IPS-NIHi11 (cell line): Measurements from ENCODE around the gene KRTAP29-1.
"Not testable (repeated sequence)": the region's sequence is repeated elsewhere in the genome, so short reads cannot be mapped to it uniquely, and the experiment has no call there.

Source experiments
- DNase-seq: peaks from one replicate; pipeline ENCODE4 v3.0.0; 2012; ENCODE audit warnings: mixed read lengths, low spot score

KRTAP29-1 gene

DNA sequence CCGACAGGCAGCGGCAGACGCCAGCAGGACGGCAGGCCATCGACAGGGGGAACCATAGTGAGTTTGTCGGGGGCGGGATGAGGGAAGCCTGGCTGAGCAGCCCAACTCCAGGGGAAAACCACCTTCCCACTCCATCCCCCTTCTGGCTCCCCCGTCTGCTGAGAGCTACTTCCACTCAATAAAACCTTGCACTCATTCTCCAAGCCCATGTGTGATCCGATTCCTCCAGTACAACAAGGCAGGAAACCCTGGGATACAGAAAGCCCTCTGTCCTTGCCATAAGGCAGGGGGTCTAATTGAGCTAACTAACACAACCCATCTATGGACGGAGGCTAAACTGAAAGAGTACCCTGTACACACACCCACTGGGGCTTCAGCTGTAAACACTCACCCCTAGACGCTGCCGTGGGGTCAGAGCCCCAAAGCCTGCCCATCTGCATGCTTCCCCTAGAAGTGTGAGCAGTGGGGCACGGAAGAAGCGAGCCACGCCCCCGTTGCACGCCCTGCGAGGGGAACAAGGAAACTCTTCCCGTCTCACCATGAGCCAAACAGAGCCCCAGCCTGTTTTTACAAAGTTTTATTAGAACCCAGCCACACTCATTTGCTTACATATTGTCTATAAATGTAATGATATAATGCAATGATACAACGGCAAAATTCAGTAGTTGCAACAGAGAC lies 4.1 kb downstream of the KRTAP29-1 start:
- DNase-seq, result no peak

DNA sequence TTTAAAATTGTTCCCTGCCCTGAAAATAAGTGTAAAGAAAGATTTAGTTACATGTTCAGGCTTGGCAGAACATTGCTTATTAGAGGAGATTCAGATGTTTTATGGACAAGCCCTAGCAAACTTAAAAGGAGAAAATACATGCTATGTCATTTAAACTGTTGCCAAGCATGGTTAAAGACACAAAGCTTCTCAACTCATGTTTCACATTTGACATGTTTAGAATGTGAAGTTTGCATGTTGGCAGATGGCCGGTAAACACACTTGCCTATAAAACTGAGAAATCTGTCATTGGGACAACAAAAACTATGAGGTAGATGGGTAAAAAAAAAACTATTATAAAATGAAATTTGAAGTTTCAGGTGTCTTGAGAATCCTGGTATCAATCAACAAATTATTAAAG lies 5.8 kb downstream of the KRTAP29-1 start:
- DNase-seq, result no peak

DNA sequence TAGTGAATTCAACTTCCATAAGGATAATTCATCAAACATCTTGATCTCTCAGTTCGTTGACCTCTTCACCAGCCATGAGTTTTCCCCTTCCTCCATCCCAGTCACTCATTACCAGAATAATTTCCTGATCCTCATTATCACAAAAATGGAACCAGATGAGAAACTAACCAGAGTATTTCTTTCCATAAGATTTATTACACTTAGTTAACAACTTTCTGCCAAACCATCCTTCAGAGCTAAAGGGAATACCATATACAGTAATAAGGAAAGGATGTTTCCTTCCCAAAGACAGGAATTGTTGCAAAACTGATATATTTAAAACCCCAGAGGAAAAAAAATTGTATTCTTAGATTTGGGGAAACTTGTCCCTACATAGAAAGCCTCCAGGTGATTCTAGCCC lies 8.6 kb downstream of the KRTAP29-1 start:
- no peak for DNase-seq

DNA sequence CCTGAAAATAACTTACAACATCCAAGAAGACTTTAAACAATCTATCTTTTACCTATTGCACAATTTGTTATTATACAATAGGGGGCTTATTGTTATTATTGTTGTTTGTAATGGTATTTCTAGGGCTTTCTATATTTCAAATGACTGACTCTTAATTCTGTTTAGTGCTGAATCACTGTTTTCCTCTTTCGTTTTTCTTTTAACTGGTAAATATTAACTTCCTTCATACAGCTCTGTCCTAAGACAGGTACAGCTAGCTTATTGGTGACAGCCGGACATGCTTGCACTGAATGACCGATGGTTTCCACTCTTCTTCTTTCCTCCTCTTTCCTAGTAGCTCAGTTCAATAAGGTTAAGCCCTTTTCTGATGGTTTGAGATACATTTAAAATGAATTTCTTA lies 15.6 kb downstream of the KRTAP29-1 start:
- DNase-seq, result no peak

DNA sequence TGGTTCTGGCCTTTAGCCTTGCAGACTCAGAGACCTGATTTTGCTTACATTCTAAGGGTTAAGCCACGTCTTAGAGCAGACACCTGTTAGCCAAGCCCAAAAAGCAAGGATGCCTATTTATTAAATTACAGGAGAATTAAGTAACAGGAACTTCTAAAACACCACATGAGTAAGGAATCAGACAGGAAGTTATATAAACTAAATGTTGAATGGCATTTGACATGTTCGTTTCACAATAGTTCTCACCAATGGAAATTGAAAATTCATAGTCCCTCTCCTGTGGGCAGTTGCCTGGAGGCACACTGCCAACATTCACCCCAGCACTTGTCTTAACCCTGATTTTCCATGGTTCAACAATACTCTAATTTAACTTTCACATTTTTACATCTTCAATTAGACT lies 18.1 kb downstream of the KRTAP29-1 start:
- no peak for DNase-seq

DNA sequence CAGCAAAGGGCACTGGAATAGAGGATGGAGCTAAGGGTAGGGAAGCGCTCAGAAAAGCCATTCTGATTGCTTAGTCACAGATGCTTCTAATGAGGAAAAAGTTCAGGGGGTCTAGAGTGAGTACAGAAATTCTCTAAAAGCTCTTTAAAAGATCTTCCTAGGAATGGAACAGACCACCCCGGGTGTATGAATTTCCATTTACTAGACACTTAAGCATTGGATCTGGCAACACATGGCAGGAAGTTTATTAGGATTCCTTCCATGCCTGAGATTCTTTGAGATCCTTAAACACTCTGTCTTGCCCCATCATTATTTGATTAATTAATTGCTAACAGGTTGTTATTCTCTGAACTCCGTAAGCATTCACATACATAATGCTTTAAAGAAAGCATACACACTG lies 18.6 kb downstream of the KRTAP29-1 start:
- no peak for DNase-seq

DNA sequence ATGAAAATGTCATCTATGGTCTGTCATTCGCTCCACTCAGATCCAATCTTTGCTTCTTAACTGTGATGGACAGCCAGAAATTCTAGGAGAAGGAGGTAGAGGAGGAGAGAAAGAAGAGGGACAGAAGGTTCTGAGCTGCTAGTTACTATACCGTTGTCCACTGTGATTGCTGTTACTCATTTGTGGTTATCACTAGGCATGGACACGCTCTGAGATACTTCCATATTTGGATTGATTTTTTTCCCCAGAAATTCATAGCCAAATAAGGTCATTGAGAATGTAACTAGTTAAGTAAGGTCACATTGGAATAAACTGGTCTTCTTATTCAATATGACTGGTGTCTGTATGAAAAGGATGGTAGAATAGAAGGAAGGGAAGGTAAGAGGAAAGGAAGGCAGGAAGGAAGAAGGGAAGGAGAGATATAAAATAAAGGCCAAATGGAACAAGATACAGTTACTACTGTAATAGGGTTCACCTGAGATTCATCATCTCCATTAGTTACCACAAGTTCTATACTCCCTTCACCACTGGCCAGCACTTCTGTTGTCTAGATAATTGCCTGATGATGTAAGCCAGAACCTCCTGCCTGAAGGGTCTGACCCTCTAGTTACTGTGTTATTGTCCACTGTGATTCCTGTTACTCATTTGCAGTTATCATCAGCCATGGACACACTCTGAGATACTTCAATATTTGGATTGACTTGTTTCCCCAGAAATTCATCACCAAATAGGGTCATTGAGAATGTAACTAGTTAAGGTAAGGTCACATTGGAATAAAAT lies 24.3 kb downstream of the KRTAP29-1 start:
- DNase-seq, result no peak

DNA sequence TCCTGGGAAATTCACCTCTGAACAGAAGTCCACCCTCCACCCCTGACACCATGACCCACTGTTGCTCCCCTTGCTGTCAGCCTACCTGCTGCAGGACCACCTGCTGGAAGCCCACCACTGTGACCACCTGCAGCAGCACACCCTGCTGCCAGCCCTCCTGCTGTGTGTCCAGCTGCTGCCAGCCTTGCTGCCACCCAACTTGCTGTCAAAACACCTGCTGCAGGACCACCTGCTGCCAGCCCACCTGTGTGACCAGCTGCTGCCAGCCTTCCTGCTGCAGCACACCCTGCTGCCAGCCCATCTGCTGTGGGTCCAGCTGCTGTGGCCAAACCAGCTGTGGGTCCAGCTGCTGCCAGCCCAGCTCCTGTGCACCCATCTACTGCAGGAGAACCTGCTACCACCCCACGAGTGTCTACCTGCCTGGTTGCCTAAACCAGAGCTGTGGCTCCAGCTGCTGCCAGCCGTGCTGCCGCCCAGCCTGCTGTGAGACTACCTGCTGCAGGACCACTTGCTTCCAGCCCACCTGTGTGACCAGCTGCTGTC lies 26.9 kb downstream of the KRTAP29-1 start, which contains the start of gene KRTAP9-7:
Gene KRTAP9-7, plus strand, starts transcription at position 51 of the 543 bp plus-strand sequence. Its CDS starts 0 bp downstream, at position 51.
- not testable (repeated sequence) for DNase-seq

DNA sequence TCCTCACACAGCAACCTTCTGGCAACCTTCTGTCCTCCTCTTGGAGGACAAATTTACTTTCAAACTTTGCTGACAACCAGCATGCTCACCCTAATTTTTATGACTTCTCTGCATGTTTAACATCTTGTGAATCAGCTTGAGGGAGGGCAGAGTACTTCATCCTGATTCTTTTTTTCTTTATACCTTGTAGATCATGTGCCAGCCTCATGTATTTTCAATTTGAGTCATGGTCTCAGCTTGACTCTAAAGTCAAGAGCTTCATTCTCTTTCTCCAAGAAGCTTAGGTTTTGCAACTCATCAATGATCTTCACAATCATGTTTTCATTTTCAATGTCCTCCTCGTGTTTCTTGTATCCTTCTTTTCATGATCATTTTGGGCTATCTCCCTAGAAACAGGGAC lies 30.8 kb downstream of the KRTAP29-1 start:
- no peak for DNase-seq

DNA sequence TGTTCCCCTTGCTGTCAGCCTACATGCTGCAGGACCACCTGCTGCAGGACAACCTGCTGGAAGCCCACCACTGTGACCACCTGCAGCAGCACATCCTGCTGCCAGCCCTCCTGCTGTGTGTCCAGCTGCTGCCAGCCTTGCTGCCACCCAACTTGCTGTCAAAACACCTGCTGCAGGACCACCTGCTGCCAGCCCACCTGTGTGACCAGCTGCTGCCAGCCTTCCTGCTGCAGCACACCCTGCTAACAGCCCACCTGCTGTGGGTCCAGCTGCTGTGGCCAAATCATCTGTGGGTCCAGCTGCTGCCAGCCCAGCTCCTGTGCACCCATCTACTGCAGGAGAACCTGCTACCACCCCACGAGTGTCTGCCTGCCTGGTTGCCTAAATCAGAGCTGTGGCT lies 31.3 kb downstream of the KRTAP29-1 start:
- DNase-seq, result not testable (repeated sequence)

DNA sequence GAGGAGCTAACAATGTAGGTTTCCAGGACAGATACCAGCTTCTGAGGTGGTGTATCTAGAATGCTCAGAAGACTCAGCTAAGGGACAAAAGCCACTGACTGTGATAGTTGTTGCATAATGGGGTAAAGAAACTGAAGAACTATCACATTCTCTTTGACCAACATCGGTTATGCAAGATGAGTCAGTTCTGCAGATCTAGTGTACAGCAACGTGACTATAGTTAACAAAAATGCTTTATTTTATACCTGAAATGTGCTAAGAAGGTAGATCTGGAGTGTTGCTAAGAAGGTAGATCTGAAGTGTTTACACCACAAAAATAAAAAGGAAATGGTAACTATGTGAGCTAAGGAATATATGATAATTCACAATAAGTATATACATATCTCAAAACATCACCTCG lies 34.9 kb downstream of the KRTAP29-1 start:
- no peak for DNase-seq

DNA sequence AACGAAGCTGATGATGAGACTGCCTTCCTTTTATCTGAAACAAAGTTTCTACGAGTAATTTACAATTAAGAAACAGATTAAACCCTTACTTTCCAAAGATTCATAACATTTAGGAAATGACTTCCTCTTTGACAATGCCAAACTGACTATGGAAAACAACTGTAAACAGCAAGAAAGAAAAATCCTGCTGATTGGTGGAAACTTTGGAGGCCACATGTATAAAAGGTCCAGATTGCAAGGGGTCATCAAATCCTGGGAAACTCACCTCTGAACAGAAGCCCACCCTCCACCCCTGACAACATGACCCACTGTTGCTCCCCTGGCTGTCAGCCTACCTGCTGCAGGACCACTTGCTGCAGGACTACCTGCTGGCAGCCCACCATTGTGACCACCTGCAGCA lies 37.6 kb downstream of the KRTAP29-1 start, which contains the start of gene KRTAP9-6:
Gene KRTAP9-6, plus strand, starts transcription at position 301 of the 400 bp plus-strand sequence. Its CDS starts 0 bp downstream, at position 301.
- no peak for DNase-seq

DNA sequence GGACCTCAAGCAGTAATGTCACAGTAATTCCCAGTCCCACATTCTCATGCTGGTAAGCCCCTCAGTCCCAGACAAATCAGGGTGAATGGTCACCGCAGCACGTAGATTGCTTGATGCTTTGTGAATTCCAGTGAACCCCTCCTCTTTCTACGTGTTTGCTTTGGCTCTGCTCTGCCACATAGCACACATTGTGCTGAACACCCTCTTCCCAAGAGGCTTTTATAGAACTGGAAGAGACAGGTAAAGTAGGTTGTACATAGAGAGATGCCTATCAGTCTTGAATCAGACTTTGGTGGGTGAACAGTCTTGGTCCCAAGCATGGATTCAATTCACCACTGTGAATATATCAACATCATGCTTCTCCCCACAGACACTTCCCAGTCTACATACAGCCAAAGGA lies 38.1 kb downstream of the KRTAP29-1 start:
- DNase-seq, result no peak

DNA sequence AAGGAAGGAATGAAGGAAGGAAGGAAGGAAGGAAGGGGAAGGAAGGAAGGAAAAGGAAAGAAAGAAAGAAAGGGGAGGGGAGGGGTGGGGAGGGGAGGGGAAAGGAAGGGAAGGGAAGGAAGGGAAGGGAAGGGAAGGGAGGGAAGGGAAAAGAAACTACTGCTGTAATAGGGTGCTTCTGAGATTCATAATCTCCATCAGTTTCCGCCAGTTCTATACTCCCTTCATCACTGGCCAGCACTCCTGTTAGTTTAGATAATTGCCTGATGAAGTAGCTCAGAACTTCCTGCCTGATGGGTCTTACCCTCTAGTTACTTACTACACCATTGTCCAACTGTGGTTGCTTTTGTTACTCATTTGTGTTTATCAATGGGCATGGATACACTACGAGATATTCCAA lies 39.4 kb downstream of the KRTAP29-1 start:
- no peak for DNase-seq

DNA sequence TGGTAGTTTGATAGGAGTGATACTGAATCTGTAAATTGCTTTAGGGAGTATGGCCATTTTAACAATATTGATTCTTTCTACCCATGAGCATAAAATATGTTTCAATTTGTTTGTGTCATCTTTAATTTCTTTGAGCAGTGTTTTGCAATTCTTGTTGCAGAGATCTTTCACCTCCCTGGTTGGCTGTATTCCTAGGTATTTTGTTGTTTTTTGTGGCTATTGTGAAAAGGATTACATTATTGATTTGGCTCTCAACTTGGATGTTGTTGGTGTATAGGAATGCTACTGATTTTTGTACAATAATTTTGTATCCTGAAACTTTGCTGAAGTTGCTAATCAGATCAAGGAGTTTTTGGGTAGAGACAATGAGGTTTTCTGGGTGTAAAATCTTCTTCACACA lies 44.2 kb downstream of the KRTAP29-1 start:
- no peak for DNase-seq

DNA sequence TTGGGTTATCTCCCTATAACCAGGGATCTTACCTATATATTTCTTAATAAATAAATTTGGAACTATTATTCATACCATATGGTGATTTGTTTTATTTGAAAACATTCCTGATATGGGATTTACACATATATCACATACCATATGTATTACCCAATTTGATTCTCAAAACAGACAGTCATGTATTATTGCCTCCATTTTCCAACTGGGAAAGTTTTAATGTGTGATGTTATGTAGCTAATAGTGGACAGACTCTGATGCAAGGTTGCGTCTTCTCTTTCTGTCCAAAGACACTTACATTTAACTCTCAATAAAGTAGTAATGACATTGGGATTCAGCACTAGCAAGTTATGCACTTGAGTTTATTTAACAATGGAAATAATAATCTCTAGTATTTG lies 46.4 kb downstream of the KRTAP29-1 start:
- no peak for DNase-seq

DNA sequence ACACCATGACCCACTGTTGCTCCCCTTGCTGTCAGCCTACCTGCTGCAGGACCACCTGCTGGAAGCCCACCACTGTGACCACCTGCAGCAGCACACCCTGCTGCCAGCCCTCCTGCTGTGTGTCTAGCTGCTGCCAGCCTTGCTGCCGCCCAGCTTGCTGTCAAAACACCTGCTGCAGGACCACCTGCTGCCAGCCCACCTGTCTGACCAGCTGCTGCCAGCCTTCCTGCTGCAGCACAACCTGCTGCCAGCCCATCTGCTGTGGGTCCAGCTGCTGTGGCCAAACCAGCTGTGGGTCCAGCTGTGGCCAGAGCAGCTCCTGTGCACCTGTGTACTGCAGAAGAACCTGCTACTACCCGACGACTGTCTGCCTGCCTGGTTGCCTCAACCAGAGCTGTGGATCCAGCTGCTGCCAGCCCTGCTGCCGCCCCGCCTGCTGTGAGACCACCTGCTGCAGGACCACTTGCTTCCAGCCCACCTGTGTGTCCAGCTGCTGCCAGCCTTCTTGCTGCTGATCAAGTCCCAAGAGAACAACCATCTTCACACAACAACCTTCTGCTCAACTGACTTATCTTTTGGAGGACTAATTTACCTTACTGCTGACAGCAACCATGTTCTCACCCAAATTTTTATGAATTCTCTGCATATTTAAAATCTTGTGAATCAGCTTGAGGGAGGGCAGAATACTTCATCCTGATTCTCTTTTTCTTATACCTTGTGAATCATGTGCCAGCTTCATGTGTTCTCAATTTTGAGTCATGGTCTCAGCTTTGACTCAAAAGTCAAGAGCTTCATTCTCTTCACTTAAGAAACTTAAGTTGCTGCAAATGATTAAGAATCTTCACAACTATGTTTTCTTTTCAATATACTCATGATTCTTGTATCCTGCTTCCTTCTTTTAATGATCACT lies 47.0 kb downstream of the KRTAP29-1 start, which contains the start of gene KRTAP9-9:
Gene KRTAP9-9, plus strand, starts transcription at position 4 of the 910 bp plus-strand sequence.
- DNase-seq, result not testable (repeated sequence)

DNA sequence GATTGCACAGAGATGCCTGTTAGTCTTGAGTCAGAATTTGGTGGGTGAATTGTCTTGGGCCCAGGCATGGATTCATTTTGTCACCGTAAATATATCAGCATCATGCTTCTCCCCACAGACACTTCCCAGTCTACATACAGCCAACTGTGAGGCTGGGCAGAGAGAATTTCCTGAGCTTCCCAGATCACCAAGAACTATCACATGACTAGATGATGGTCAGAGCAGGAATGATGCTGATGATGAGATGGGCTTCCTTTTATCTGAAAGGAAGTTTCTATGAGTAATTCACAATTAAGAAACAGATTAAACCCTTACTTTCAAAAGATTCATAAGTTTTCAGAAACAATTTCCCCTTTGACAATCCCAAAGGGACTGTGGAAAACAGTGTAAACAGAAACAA lies 47.8 kb downstream of the KRTAP29-1 start:
- no peak for DNase-seq
